Activated CD8-positive, alpha-beta memory T cell treated with anti-CD3 and anti-CD28 coated beads for 4 hours (primary cell): Measurements from ENCODE around the gene POLR2L.

ENCODE experiments used
- DNase-seq, 2 donors: peaks; one replicate each; pipeline ENCODE4 v3.0.0-alpha.2; 2020; ENCODE audit warnings: low read depth in 2 of 2

Gene POLR2L

GRCh38 chr11:868802-869201 is 26.5 kb upstream of the POLR2L start:
- no peak for DNase-seq

- DNase-seq = no peak
Measured at GRCh38 chr11:868394-868793, 26.1 kb upstream of the POLR2L start.

GRCh38 chr11:867856-868358 is 25.6 kb upstream of the POLR2L start:
- no peak for DNase-seq

GRCh38 chr11:866481-866880 is 24.2 kb upstream of the POLR2L start:
- DNase-seq = no peak

- no peak for DNase-seq
Measured at GRCh38 chr11:865462-866430, 23.4 kb upstream of the POLR2L start.

GRCh38 chr11:864898-865297 is 22.6 kb upstream of the POLR2L start:
- DNase-seq = no peak

- DNase-seq = no peak
Measured at GRCh38 chr11:863910-864827, 21.8 kb upstream of the POLR2L start.

GRCh38 chr11:863023-863909 is 20.9 kb upstream of the POLR2L start:
- no peak for DNase-seq

GRCh38 chr11:862696-863022 is 20.3 kb upstream of the POLR2L start:
- no peak for DNase-seq

GRCh38 chr11:862081-862661 is 19.8 kb upstream of the POLR2L start:
- no peak for DNase-seq

GRCh38 chr11:861105-861479 is 18.8 kb upstream of the POLR2L start:
- DNase-seq = no peak

GRCh38 chr11:860234-861104 is 18.1 kb upstream of the POLR2L start:
- DNase-seq = no peak

GRCh38 chr11:859394-860131 is 17.2 kb upstream of the POLR2L start:
- DNase-seq = no peak

- no peak for DNase-seq
Measured at GRCh38 chr11:858762-859339, 16.5 kb upstream of the POLR2L start.

- no peak for DNase-seq
Measured at GRCh38 chr11:858053-858761, 15.9 kb upstream of the POLR2L start.

- DNase-seq = no peak
Measured at GRCh38 chr11:856397-856796, 14.1 kb upstream of the POLR2L start.

- no peak for DNase-seq
Measured at GRCh38 chr11:855796-856195, 13.5 kb upstream of the POLR2L start.

- DNase-seq = no peak
Measured at GRCh38 chr11:855330-855674, 13.0 kb upstream of the POLR2L start.
